ENCODE data around the gene OTUB2.

OTUB2 gene

GRCh38 chr14:94029671-94030203 is 3.6 kb downstream of the OTUB2 start:
- no peak overlapping the region for H3K4me2 ChIP-seq (ENCODE audit: insufficient read depth, low read length)
- H2AFZ ChIP-seq (ENCODE audit: low read depth, low read length) = no peak overlapping the region
- H3K27me3 ChIP-seq (ENCODE audit: insufficient read depth, low read length, poor library complexity) = no peaks in the 10 kb centered on the region
- no peaks in the 10 kb centered on the region for H3K4me1 ChIP-seq (ENCODE audit: insufficient read depth, low read length)
- H3K9ac ChIP-seq (ENCODE audit: low read depth, low read length) = no peak overlapping the region
- no peaks in the 10 kb centered on the region for H3K9me3 ChIP-seq (ENCODE audit: insufficient read depth, low read length, severe bottlenecking)
- H3K4me3 ChIP-seq (ENCODE audit: low read depth in 1 of 2, low read length in 2 of 2) = no peak overlapping the region
- ATAC-seq (ENCODE audit: insufficient read depth, low read depth) (no peak), DNase-seq (no peak)
- no peak for TF ChIP-seq EZH2 (IDR thresholded peaks at IDR 0.05; ENCODE audit: borderline replicate concordance, low read depth, low read length, severe bottlenecking)
- H3K36me3 ChIP-seq (ENCODE audit: insufficient read depth, low read length) = no peaks in the 10 kb centered on the region
- no peaks in the 10 kb centered on the region for H3K79me2 ChIP-seq (ENCODE audit: insufficient read depth, low read length)
- no peaks in the 10 kb centered on the region; the same call in 1 of the 2 replicates for H4K20me1 ChIP-seq (ENCODE audit: insufficient read depth, low read length)
- H3K27ac ChIP-seq (ENCODE audit: low read length) = no peak overlapping the region

- H3K79me2 ChIP-seq (ENCODE audit: insufficient read depth, low read length) = no peaks in the 10 kb centered on the region
- H3K9me3 ChIP-seq (ENCODE audit: insufficient read depth, low read length, severe bottlenecking) = no peaks in the 10 kb centered on the region
- TF ChIP-seq EZH2 (IDR thresholded peaks at IDR 0.05; ENCODE audit: borderline replicate concordance, low read depth, low read length, severe bottlenecking) = no peak
- TF ChIP-seq CTCF (IDR thresholded peaks at IDR 0.05; ENCODE audit: borderline replicate concordance, extremely low read depth, low read length, poor library complexity, severe bottlenecking) = no peak
- no peaks in the 10 kb centered on the region for H3K27me3 ChIP-seq (ENCODE audit: insufficient read depth, low read length, poor library complexity)
- ATAC-seq (ENCODE audit: insufficient read depth, low read depth) (no peak), DNase-seq (no peak)
- no peak overlapping the region for H3K27ac ChIP-seq (ENCODE audit: low read length)
- H3K4me2 ChIP-seq (ENCODE audit: insufficient read depth, low read length) = no peak overlapping the region
- H4K20me1 ChIP-seq (ENCODE audit: insufficient read depth, low read length) = no peaks in the 10 kb centered on the region; the same call in 1 of the 2 replicates
- no peak overlapping the region for H3K9ac ChIP-seq (ENCODE audit: low read depth, low read length)
- no peaks in the 10 kb centered on the region for H3K36me3 ChIP-seq (ENCODE audit: insufficient read depth, low read length)
- no peaks in the 10 kb centered on the region for H3K4me1 ChIP-seq (ENCODE audit: insufficient read depth, low read length)
- H2AFZ ChIP-seq (ENCODE audit: low read depth, low read length) = no peak overlapping the region
- no peak overlapping the region for H3K4me3 ChIP-seq (ENCODE audit: low read depth in 1 of 2, low read length in 2 of 2)
These were observed 4.4 kb downstream of the OTUB2 start for GRCh38 chr14:94030571-94030970.

- DNase-seq (no peak), ATAC-seq (ENCODE audit: insufficient read depth, low read depth) (no peak)
- Histone ChIP-seq H3K36me3 (ENCODE audit: insufficient read depth, low read length) (no peaks in the 10 kb centered on the region), H3K4me2 (ENCODE audit: insufficient read depth, low read length) (no peak overlapping the region), H3K4me1 (ENCODE audit: insufficient read depth, low read length) (no peaks in the 10 kb centered on the region), H3K79me2 (ENCODE audit: insufficient read depth, low read length) (no peaks in the 10 kb centered on the region), H2AFZ (ENCODE audit: low read depth, low read length) (no peak overlapping the region), H3K9me3 (ENCODE audit: insufficient read depth, low read length, severe bottlenecking) (no peaks in the 10 kb centered on the region), H3K27me3 (ENCODE audit: insufficient read depth, low read length, poor library complexity) (no peaks in the 10 kb centered on the region), H3K27ac (ENCODE audit: low read length) (no peak overlapping the region), H3K4me3 (ENCODE audit: low read depth in 1 of 2, low read length in 2 of 2) (no peak overlapping the region), H3K9ac (ENCODE audit: low read depth, low read length) (no peak overlapping the region), H4K20me1 (ENCODE audit: insufficient read depth, low read length) (no peaks in the 10 kb centered on the region; the same call in 1 of the 2 replicates)
- no peak for TF ChIP-seq EZH2 (IDR thresholded peaks at IDR 0.05; ENCODE audit: borderline replicate concordance, low read depth, low read length, severe bottlenecking)
- no peak for TF ChIP-seq CTCF (IDR thresholded peaks at IDR 0.05; ENCODE audit: borderline replicate concordance, extremely low read depth, low read length, poor library complexity, severe bottlenecking)
These were observed 5.2 kb downstream of the OTUB2 start for GRCh38 chr14:94031161-94031882.

GRCh38 chr14:94031883-94032279 is 5.7 kb downstream of the OTUB2 start:
- Histone ChIP-seq H4K20me1 (ENCODE audit: insufficient read depth, low read length) (no peaks in the 10 kb centered on the region; the same call in none of the 2 replicates), H3K79me2 (ENCODE audit: insufficient read depth, low read length) (no peaks in the 10 kb centered on the region), H3K9ac (ENCODE audit: low read depth, low read length) (no peak overlapping the region), H3K4me3 (ENCODE audit: low read depth in 1 of 2, low read length in 2 of 2) (no peak overlapping the region), H3K4me2 (ENCODE audit: insufficient read depth, low read length) (no peak overlapping the region), H2AFZ (ENCODE audit: low read depth, low read length) (no peak overlapping the region), H3K27me3 (ENCODE audit: insufficient read depth, low read length, poor library complexity) (no peaks in the 10 kb centered on the region), H3K4me1 (ENCODE audit: insufficient read depth, low read length) (no peaks in the 10 kb centered on the region), H3K27ac (ENCODE audit: low read length) (no peak overlapping the region), H3K9me3 (ENCODE audit: insufficient read depth, low read length, severe bottlenecking) (no peaks in the 10 kb centered on the region), H3K36me3 (ENCODE audit: insufficient read depth, low read length) (no peaks in the 10 kb centered on the region)
- TF ChIP-seq CTCF (IDR thresholded peaks at IDR 0.05; ENCODE audit: borderline replicate concordance, extremely low read depth, low read length, poor library complexity, severe bottlenecking) (no peak), EZH2 (IDR thresholded peaks at IDR 0.05; ENCODE audit: borderline replicate concordance, low read depth, low read length, severe bottlenecking) (no peak)
- no peak for ATAC-seq (ENCODE audit: insufficient read depth, low read depth)
- DNase-seq = no peak

Data from DND-41 (cell line).